Measurements from ENCODE around the gene NLE1.

The NLE1 gene

DNA sequence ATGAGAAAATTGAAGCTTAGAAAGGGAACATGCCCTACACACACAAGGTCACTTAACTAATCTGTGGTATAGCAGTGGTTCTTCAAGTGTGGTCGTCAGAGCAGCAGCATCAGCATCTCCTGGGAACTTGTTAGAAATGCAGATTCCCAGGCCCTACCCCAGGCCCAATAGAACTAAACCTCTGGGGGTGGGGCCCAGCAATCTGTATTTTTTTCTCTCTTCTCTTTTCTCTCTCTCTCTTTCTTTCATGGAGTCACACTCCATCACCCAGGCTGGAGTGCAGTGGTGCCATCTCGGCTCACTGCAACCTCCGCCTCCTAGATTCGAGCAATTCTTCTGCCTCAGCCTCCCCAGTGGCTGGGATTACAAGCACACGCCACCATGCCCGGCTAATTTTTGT lies 3.9 kb downstream of the NLE1 start:
- Histone ChIP-seq H3K9me2 (replicated peaks; ENCODE audit: low read depth, low read length) (no peaks in the 10 kb centered on the region), H3K4me1 (ENCODE audit: insufficient read depth, low read length, poor library complexity, severe bottlenecking) (peaks cover 19% of the 10 kb centered on the region), H3K36me3 (ENCODE audit: insufficient read depth, low read length) (peaks cover 60% of the 10 kb centered on the region; the same call in 1 of the 2 replicates), H3K9me3 (ENCODE audit: insufficient read depth, low read depth, low read length) (no peaks in the 10 kb centered on the region), H3F3A (ENCODE audit: low read depth) (no peaks in the 10 kb centered on the region), H3K27me3 (ENCODE audit: insufficient read depth, low read length, poor library complexity, severe bottlenecking) (no peaks in the 10 kb centered on the region), H3K4me3 (ENCODE audit: low read length, poor library complexity, severe bottlenecking) (no peak overlapping the region), H3K79me2 (ENCODE audit: insufficient read depth, low read length) (peaks cover 41% of the 10 kb centered on the region), H3K4me2 (ENCODE audit: low read depth, low read length, poor library complexity, severe bottlenecking) (no peak overlapping the region), H4K20me1 (ENCODE audit: insufficient read depth, low read length, poor library complexity, severe bottlenecking) (peaks cover 5% of the 10 kb centered on the region), H3K9ac (ENCODE audit: low read depth, low read length, poor library complexity, severe bottlenecking) (no peak overlapping the region), H2AFZ (ENCODE audit: low read length) (no peak overlapping the region)
- no peak for TF ChIP-seq EZH2phosphoT487 (IDR thresholded peaks at IDR 0.05; ENCODE audit: borderline replicate concordance)

- H2AFZ ChIP-seq (ENCODE audit: low read length), result no peak overlapping the region
- H3K9ac ChIP-seq (ENCODE audit: low read depth, low read length, poor library complexity, severe bottlenecking), result no peak overlapping the region
- no peaks in the 10 kb centered on the region for H3K27me3 ChIP-seq (ENCODE audit: insufficient read depth, low read length, poor library complexity, severe bottlenecking)
- no peaks in the 10 kb centered on the region for H3F3A ChIP-seq (ENCODE audit: low read depth)
- H3K9me2 ChIP-seq (replicated peaks; ENCODE audit: low read depth, low read length), result no peaks in the 10 kb centered on the region
- peaks cover 85% of the 10 kb centered on the region; the same call in 1 of the 2 replicates for H3K36me3 ChIP-seq (ENCODE audit: insufficient read depth, low read length)
- H3K79me2 ChIP-seq (ENCODE audit: insufficient read depth, low read length), result peaks cover 24% of the 10 kb centered on the region; the same call in 1 of the 2 replicates
- peaks cover 11% of the 10 kb centered on the region for H3K4me1 ChIP-seq (ENCODE audit: insufficient read depth, low read length, poor library complexity, severe bottlenecking)
- no peak overlapping the region for H3K4me2 ChIP-seq (ENCODE audit: low read depth, low read length, poor library complexity, severe bottlenecking)
- no peak overlapping the region for H3K4me3 ChIP-seq (ENCODE audit: low read length, poor library complexity, severe bottlenecking)
- H3K9me3 ChIP-seq (ENCODE audit: insufficient read depth, low read depth, low read length), result no peaks in the 10 kb centered on the region
- peaks cover 8% of the 10 kb centered on the region for H4K20me1 ChIP-seq (ENCODE audit: insufficient read depth, low read length, poor library complexity, severe bottlenecking)
- no peak for TF ChIP-seq EZH2phosphoT487 (IDR thresholded peaks at IDR 0.05; ENCODE audit: borderline replicate concordance)
- TF ChIP-seq, protein P1, sequence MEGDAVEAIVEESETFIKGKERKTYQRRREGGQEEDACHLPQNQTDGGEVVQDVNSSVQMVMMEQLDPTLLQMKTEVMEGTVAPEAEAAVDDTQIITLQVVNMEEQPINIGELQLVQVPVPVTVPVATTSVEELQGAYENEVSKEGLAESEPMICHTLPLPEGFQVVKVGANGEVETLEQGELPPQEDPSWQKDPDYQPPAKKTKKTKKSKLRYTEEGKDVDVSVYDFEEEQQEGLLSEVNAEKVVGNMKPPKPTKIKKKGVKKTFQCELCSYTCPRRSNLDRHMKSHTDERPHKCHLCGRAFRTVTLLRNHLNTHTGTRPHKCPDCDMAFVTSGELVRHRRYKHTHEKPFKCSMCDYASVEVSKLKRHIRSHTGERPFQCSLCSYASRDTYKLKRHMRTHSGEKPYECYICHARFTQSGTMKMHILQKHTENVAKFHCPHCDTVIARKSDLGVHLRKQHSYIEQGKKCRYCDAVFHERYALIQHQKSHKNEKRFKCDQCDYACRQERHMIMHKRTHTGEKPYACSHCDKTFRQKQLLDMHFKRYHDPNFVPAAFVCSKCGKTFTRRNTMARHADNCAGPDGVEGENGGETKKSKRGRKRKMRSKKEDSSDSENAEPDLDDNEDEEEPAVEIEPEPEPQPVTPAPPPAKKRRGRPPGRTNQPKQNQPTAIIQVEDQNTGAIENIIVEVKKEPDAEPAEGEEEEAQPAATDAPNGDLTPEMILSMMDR (conservative IDR thresholded peaks at IDR 0.05; ENCODE audit: low read length), result no peak
These were observed 6.8 kb downstream of the NLE1 start for GRCh38 chr17:35135322-35135721.

DNA sequence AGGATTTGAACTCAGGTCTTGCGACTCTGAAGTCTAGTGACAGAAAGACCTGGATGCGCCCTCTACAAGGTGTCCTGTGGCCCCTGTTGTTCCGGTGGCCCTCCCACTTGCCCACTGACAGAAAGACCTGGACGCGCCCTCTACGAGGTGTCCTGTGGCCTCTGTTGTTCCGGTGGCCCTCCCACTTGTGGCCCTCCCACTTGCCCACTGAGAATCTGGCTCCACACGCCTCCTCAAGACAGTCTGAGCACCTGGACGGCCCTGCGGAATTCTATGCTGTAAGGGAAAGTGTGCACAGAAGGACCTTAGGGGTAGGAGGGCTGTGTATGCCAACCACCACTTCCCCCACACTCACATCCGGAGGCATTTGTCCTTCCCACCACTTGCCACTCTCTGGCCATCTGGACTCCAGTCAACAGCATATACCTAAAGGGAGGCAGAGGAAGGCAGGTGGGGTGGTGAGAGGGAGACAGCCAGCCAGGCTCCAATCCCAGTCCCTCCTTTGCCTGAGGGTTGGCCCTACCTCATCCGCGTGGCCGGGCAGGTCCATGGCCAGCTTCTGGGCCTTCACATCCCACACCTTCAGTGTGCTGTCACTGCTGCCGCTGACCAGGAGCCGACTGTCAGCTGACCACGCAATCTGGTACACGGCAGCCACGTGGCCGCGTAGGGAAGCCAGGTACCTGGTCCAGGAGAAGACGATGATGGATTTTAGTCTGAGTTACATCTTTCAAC lies 9.1 kb downstream of the NLE1 start:
- Histone ChIP-seq H2AFZ (ENCODE audit: low read length) (no peak overlapping the region), H3K27me3 (ENCODE audit: insufficient read depth, low read length, poor library complexity, severe bottlenecking) (no peaks in the 10 kb centered on the region), H3K36me3 (ENCODE audit: insufficient read depth, low read length) (peaks cover 70% of the 10 kb centered on the region; the same call in 1 of the 2 replicates), H3K9ac (ENCODE audit: low read depth, low read length, poor library complexity, severe bottlenecking) (no peak overlapping the region), H4K20me1 (ENCODE audit: insufficient read depth, low read length, poor library complexity, severe bottlenecking) (peaks cover 3% of the 10 kb centered on the region), H3K4me3 (ENCODE audit: low read length, poor library complexity, severe bottlenecking) (no peak overlapping the region), H3K4me2 (ENCODE audit: low read depth, low read length, poor library complexity, severe bottlenecking) (no peak overlapping the region), H3K9me2 (replicated peaks; ENCODE audit: low read depth, low read length) (no peaks in the 10 kb centered on the region), H3F3A (ENCODE audit: low read depth) (no peaks in the 10 kb centered on the region), H3K79me2 (ENCODE audit: insufficient read depth, low read length) (peaks cover 4% of the 10 kb centered on the region; the same call in 1 of the 2 replicates), H3K4me1 (ENCODE audit: insufficient read depth, low read length, poor library complexity, severe bottlenecking) (peaks cover 2% of the 10 kb centered on the region), H3K9me3 (ENCODE audit: insufficient read depth, low read depth, low read length) (no peaks in the 10 kb centered on the region)
- TF ChIP-seq EZH2phosphoT487 (IDR thresholded peaks at IDR 0.05; ENCODE audit: borderline replicate concordance), result no peak
- TF ChIP-seq, protein P1 (conservative IDR thresholded peaks at IDR 0.05; ENCODE audit: low read length), result no peak

Measured in Loucy (cell line).